HG03139 (cell line): ENCODE measurements around the gene MMP24OS.
"Not testable (repeated sequence)": the region's sequence is repeated elsewhere in the genome, so short reads cannot be mapped to it uniquely, and the experiment has no call there.

Source experiments
- ATAC-seq: cut with Tn5 transposase; IDR thresholded peaks from one replicate; pipeline ENCODE4 v1.9.1; 2021; ENCODE audit not compliant: unreplicated experiment

MMP24OS gene

DNA sequence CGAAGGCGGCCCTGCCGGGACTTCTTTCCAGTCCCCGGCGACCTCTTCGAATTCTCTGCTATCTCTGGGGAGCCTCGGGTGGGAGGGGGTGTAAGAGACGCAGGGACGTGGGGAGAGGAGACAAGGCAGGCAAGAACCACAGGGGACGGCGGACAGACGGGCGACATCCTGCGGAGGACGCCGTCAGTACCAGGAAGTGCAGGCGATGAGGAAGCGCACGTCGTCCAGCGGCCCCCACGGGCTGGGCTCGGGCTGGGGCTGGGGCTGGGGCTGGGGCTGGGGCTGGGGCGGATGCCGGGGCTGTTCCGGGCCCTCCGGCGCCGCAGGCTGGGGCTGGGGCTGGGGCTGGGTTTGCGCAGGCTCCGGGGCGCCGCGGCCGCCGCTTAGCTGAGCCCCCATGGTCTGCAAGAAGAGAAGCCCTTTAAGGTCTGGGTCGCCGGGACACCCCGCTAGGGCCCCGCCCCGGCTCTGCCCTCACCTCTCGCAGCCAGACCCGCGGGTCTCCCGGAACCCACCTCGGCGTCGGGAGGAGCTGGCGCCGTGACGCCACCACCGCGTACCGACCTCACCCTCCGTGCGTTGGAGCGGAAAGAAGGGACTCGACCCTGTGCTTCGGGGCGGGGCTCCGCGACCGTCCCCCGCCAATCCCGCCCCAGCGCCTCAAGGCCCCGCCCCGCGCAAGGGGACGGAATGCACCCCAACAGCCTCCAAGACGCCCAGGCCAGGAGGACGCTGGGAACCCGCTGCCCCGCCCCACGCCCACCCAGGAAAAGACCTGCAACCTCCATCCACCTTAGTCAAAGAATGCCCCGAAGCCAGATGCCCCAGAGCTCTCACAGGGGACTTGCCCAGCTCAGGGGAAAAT lies at the start of gene MMP24OS:
Gene MMP24OS (minus strand): TSS at position 592 of the 865 bp plus-strand sequence. CDS start 193 bp downstream, at position 399.
- peak; percentile 66 for ATAC-seq

DNA sequence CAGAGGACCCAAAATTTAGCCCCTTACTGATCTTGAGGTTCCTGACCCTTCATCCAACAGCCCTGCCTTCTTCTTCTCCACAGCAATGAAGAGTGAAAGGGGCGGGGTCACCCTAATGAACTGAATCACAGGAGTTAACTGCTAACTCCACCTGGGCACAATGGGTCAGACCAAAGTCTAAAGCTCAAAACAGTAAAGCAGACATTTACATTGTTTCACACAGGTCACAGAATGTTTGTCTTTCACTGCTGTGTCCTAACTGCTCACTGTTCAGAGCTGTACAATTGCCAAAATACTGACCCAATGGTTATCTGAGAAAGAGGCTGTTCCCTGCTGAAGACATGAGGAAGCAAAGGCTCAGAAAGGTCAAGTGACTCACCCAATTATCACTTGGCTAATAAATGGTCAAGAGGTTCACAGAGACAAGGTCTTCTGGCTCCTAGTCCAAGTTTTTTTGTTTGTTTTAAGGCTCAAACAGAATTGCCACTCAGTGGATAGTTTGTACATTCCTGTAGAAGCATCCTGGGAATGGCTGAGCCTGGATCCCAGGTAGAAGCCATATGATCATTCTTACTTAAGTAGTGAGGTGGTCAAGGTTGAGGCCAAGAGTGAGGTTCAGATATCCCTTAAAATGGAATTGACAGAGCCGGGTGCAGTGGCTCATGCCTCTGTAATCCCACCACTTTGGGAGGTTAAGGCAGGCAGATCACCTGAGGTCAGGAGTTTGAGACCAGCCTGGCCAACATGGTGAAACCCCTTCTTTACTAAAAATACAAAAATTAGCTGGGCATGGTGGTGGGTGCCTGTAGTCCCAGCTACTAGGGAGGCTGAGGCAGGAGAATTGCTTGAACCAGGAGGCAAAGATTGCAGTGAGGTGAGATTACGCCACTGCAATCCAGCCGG lies 49.4 kb upstream of the MMP24OS start:
- no peak for ATAC-seq

DNA sequence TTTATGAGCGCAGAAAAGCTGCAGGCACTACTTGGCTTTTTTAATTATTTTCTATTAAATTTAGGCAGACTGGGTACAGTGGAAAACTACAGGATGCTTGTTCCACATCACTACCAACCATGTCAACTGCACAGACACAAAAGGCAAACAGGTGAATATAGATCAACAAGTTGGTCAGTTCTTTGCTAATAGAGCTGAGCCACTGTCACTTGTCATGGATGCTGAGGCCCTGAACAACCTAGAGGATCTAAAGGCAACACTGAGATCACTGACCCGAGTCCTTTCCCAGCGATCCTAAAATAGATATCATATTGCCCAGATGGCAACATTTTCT lies 48.8 kb upstream of the MMP24OS start:
- ATAC-seq, result no peak

DNA sequence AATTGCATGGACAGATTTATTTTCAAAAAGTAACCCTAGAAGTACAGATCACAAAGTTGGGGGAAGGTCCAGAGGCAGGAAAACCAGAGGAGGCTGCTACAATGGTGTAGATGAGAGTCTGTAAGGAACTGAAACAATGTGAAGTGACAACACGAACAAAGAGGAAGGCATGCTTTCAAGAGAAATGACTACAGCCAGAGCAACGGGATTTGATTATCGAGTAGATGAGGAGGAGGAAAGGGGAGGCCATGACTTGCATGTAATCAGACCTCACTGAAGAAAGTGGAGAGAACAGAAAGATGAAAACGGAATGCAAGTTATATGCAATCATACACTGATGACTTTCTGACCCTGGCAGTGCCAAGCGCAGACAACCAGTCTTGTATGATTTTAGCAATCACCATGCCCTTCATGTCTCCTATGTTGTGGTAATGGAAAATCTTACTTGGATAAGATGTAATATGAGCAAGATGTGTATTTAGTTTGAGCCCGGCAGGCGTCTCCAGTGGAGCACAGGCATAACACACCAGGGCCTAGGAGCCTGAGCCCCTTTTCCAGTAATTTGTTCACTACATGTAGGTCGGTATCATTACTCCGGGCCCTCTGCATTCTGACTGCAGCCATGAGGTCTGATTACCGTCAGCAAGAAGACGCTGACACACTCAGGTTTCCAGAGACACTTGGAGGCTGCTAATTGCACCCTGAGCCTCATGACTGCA lies 48.3 kb upstream of the MMP24OS start:
- ATAC-seq, result no peak

DNA sequence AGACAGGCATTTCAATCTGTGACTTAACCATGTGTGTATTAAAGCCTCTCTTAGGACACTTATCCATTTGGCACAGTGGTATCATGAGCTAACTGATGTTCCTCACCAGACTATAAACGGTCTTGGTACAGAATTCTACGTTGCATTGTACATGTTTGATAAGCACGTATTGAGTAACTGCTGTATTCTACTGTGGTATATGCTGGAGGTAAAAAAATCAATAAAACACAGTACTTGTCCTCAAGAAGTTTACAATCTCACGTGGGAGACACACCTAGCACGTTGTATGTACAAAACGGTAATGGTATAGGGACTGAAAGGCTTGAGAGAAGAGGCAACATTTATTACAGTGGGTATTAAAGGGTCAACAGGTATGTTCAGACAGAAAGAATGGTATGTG lies 47.5 kb upstream of the MMP24OS start:
- no peak for ATAC-seq

DNA sequence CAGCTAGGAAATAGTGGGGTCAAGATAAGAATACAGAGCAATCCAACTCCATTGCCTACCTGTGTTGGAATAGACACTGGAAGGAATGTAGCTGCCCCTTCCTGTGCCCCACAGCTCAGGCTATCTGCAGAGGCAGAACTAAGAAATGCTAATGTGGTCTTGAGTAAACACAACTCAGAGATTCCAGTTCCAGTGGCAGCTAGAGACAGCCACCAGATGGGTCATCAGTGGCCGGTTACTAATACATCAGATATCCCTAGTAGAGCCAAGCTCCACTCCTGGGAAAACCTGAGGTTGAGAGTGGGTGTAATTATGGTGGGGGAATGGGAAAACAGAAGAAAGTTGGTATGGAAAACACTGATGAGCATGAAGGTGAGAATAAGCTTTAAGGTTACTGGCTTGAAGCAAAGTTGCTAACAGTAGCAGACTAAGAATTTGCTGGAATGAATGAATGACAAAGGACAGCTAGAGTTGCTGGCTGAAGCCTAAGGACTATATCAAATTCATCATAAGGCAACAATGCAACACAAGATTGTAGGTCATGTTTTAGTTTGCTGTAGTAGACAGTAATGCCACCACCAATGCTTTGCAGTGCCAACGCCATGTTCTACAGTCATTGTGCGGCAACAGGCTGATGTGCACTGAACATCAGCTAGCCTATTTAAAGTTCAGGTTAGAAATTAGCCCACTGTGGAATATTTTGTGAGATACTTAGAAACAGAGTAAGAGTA lies 42.6 kb upstream of the MMP24OS start:
- ATAC-seq, result no peak

DNA sequence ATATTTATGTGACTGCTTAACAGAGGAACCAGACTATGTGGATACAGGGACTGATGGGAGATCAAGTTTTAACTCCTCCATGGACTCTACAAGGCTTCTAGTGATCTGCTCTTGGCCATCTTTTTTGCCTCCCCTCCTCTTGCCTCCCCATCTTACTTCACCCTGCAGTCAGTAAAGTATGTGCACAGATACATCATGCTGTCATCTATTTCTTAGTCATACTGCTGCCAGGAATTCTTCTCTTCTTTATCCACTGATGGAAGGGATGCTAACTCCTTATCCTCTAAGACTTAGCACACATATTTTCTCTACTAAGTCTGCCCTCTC lies 41.9 kb upstream of the MMP24OS start:
- no peak for ATAC-seq

DNA sequence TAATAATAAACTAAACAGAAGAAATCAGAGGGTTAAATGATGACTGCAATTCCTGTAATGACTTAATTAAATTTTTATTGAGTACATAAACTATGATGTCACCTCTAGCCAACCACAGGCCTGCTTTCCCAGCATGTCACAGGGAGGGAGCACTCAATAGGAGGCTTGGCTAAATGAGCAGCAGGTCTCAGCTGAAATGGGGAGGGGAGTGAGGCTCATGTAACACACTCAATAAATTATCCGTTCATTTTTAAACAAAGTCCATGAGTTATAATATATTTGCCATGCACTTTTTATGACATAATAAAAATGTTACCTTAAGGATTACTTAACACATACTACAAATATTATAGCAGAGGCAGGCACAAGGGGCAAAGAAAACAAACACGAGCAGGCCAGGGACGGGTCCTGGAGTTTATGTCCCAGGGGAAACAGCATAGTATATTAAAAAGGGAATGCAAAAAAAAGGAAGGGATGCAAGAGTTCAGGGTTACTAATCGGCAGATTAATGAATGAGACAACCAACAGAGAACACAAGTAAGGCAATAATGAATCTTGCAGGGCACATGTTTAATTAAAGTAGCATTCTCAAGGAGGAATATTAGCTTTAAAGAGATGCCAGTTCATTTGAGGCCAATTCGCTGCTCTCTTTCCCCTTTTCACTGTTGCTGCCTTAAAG lies 41.4 kb upstream of the MMP24OS start:
- ATAC-seq, result no peak

DNA sequence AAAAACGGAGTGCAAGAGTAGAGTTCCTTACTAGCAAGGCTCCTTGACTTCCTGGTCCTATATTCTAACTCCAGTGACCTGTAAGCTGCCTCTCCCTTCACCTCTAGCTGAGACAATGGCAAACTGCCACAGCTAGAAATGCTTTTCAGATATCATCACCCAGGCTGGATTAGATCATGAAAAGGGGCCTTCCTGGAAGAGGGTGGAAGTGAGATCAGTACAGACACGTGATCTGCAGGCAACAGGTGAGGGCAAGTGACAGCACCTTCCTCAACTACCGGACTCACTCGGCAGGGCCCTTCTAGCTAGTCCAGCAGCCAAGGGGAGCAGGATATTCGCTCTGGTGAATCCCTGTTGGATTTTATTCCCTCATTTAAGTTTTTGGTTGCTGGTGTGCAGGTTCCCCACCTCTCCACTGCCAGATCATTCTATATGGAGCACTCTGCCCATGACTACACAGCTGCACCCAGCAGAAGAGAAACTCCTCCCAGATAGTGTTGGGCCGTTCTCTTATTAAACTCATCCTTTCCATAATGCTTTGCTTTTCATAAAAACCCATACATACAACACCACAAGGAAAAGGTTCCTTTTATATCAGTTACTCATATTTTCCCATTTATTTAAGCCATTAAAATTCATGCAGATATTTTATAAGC lies 40.7 kb upstream of the MMP24OS start:
- no peak for ATAC-seq

DNA sequence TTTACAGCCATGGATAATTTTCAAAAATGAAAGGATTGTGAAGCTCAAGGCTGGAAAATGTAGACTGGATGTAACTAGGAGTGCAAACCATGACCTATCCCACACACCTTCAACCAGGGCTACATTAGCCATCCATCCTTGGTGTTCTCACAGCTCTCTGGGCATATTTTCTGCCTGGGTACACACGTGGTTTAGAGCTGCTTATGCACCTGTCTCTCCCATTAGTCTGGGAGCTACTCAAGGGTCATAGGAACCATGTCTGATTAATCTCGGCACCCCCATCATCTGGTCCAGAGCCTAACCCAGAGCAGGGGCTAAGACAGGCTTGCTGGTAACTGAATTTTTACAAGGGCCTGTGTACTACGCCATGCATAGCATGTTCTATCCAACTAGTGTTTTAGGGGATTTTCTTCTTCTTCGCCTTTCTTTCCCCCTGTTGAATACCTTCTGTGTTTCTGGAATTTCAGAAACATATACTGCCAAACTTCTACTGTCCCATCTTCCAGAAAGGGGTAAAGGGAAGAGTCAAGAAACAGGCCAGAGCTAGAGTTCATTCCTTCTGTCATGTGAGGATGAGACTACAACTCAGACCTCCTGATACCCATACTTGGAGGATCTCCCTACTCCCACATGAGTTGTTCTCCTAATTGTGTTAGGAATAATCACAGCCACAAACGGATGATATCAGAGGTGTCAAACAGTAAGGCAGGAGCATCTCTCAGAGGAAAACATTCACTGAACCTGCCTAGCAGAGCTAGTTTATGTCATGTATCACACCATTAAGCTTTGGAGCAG lies 39.7 kb upstream of the MMP24OS start:
- ATAC-seq, result no peak

DNA sequence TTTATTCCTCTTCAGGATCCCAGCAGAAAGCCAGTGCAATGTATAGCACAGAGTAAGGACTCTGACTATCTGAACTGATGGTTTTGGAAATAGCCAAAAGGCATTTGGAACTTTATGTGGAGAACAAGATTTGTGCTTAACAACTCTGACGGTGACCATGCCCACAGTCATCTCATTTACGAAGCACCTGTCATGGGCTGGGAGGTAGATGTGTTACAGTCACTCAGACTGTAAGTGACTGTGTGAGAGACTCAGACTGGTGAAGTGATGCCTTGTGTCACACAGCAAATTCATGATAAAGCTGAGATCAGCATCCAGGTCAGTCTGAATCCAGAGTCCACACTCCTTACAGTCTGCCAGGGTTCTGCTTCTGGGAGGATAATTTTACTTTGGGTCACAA lies 38.2 kb upstream of the MMP24OS start:
- no peak for ATAC-seq

DNA sequence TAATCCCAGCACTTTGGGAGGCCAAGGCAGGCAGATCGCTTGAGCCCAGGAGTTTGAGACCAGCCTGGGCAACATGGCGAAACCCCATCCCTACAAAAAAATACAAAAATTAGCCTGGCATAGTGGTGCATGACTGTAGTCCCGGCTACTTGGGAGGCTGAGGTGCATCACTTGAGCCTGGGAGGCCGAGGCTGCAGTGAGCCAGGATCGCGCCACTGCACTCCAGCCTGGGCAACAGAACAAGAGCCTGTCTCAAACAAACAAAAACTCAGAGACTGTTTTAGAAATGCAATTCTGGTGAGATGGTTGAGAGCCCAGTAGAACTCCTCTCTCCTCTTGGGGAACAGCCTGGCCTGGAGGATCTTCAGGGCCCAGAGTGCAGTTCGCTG lies 37.7 kb upstream of the MMP24OS start:
- not testable (repeated sequence) for ATAC-seq

DNA sequence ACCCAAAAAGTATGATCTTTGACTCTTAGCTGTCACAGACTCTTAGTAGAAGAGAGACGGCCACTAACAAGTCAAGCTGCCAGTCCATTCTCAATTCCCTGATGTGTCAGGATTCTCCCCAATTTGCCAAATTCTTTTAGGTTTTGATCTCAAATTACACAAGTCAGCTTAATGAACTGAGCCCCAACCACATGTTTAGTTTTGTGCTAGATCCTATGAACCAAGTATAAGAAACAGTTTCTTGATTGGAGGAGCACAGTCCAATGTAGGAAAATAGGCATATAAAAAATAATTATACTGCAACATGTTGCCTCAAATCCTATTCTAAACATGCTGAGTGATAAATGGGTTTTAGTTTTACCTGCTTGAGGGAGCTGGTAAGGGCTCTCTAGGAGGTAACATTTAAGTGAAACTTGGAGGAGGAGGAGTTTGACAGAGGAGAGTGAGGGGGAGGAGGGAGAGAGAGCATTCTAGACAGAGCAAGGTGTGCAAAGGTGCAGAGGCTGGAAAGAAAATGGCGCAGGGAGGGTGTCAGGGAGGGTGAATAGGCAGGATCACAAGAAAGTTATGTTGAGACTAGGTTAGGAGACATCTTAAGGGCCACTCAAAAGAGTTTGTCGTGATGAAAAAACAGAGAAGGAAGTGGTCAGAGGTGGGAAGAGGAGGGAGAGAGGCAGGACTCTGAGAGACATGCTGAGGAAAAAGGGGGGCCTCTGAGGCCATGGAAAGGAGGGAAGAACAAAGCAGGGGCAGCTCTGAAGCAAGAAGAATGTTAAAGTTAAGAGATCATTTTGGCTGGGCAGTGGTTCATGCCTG lies 37.1 kb upstream of the MMP24OS start:
- ATAC-seq, result no peak

DNA sequence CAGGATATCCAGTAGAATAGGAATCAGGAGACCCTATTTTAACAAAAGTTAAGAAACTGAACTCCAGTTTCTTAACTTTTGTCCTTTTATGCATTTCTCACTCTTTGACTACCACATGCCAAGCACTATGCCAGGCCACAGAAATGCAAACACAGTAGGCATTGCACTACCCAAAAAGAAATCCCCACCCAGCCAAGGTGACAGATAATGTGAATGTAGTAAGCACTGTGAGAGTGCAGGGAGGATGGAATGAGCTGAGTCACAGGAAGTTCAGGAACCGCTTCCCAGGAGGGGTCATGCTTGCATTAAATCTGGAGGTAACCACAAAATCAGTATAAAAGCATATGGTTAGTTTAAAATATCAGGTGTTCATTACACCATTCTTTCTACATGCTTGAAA lies 34.4 kb upstream of the MMP24OS start:
- no peak for ATAC-seq

DNA sequence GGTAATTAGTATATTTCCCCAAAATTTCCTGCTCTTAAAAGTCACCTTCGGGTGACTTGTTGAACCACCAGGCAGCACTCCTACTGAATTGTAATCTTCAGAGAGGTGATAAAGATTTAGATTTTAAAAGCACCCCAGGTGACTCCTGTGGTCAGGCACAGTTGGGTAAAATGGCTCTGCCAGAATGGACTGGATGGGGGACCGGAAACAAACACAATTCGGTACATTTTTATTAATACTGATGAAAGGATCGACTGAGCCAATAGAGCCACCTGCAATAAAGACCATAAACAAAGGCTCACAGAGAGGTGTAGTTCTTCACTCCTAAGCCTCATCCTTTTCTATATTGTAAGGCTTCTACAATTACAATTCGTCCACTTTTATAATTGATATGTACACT lies 33.9 kb upstream of the MMP24OS start:
- ATAC-seq, result no peak

DNA sequence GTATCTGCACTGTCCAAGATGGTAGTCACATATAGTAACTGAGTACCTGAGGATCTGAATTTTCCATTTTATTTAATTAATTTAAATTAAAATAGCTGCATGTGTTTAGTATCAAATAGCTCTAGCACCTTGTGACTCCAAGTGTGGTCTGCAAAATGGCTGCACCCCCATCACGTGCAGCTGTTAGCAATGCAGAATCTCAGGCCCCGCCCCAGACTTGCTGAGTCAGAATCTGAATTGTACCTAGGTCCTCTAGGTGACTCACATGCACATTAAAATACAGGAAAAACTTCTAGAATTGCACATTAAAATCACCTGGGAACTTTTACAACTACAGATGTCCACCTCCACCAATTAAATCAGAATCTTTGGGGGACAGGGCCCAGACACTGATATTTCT lies 33.5 kb upstream of the MMP24OS start:
- no peak for ATAC-seq

DNA sequence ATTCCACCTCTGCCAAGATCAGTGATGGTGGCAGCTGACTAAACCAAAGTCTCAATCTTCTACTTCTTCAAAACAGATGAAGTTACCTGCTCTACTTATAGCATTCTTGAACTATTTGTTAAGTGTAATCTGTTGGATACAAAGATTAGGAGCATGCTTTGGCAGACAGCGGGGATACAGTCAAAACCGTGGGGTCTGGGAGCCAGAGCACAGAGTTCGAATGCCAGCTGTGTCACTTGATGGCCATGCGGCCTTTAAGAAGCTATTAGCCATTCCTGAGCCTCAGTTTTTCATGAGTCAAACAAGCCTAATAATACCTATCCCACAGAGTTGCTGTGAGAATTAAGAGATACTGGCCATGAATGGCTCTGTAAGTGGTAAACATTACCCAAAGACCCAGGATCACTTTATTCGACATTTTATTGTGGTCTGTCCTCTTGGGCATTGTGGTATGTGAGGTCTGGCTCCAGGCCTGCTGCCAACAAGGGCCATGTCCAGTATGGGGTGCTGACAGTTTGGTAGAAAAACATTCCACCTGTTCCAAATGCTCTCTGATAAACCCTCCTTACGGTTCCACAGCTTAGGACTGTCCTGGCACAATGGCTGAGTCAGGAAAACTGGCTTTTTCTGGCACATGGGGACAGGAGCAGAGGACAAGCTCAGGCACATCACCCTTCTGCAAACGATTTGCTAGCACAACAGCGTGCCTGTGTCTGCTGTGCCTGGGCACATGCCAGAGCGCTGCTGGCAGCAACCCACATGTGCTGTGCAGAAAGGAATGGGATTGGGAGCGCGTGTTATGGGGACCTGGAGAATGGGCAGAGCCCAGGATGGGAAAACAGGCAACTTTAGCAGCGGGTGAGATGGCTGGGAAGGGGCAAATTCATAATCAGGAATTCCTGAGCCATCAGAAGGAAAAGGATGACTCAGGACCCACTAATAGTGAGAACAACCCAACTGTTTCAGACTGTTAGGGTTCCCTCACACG lies 30.0 kb upstream of the MMP24OS start:
- no peak for ATAC-seq
